Measurements from ENCODE around the gene HNRNPA0. TPM values are rescaled to one million over a fixed set of nuclear protein-coding genes. Genes with fewer than 3 reads are reported as not detected.

The HNRNPA0 gene
- total RNA-seq, 1 experiment from 2014 or later: 38.9 TPM

GRCh38 chr5:137712139-137712667, 42.0 kb downstream of the HNRNPA0 start:
- Histone ChIP-seq H3K4me3 (replicated peaks in 1 of 2; ENCODE audit: low read depth in 1 of 2, low read length in 2 of 2) (no peak overlapping the region), H3K27me3 (ENCODE audit: insufficient read depth, low read length) (no peaks in the 10 kb centered on the region), H3K36me3 (ENCODE audit: control insufficient read depth in 1 of 2, insufficient read depth in 2 of 2, low read length in 2 of 2) (no peaks in the 10 kb centered on the region), H3K9me2 (ENCODE audit: insufficient read depth) (no peaks in the 10 kb centered on the region), H3K4me1 (ENCODE audit: control insufficient read depth in 1 of 2, insufficient read depth in 2 of 2, low read length in 2 of 2) (no peaks in the 10 kb centered on the region), H2AFZ (ENCODE audit: low read depth, low read length, poor library complexity, severe bottlenecking) (no peak overlapping the region), H3K9ac (ENCODE audit: low read length) (no peak overlapping the region), H3K9me3 (ENCODE audit: control insufficient read depth in 1 of 2, insufficient read depth in 1 of 2, low read depth in 1 of 2, low read length in 2 of 2) (no peaks in the 10 kb centered on the region), H3K79me2 (ENCODE audit: insufficient read depth, low read length) (no peaks in the 10 kb centered on the region), H3K27ac (ENCODE audit: low read depth, low read length) (no peak overlapping the region), H4K20me1 (ENCODE audit: insufficient read depth) (no peaks in the 10 kb centered on the region), H3K4me2 (ENCODE audit: low read length) (no peak overlapping the region)
- no peak for ATAC-seq
- CTCF ChIA-PET: no interaction called here
- POLR2A ChIA-PET: no interaction called here
- intact Hi-C loops (cut with micrococcal nuclease): no loop called here
- RAD21 ChIA-PET (ENCODE audit: low non-redundant PET in 1 of 2, low total read pairs in 2 of 2, uncharacterized antibody in 2 of 2, unreplicated experiment in 2 of 2): no interaction called here
- BruUV-seq (replicated peaks): no TSS peak
- DNase-seq (ENCODE audit: low read depth, low spot score): no peak
- no peak for TF ChIP-seq EZH2 (IDR thresholded peaks at IDR 0.05)
- TF ChIP-seq, protein P1, sequence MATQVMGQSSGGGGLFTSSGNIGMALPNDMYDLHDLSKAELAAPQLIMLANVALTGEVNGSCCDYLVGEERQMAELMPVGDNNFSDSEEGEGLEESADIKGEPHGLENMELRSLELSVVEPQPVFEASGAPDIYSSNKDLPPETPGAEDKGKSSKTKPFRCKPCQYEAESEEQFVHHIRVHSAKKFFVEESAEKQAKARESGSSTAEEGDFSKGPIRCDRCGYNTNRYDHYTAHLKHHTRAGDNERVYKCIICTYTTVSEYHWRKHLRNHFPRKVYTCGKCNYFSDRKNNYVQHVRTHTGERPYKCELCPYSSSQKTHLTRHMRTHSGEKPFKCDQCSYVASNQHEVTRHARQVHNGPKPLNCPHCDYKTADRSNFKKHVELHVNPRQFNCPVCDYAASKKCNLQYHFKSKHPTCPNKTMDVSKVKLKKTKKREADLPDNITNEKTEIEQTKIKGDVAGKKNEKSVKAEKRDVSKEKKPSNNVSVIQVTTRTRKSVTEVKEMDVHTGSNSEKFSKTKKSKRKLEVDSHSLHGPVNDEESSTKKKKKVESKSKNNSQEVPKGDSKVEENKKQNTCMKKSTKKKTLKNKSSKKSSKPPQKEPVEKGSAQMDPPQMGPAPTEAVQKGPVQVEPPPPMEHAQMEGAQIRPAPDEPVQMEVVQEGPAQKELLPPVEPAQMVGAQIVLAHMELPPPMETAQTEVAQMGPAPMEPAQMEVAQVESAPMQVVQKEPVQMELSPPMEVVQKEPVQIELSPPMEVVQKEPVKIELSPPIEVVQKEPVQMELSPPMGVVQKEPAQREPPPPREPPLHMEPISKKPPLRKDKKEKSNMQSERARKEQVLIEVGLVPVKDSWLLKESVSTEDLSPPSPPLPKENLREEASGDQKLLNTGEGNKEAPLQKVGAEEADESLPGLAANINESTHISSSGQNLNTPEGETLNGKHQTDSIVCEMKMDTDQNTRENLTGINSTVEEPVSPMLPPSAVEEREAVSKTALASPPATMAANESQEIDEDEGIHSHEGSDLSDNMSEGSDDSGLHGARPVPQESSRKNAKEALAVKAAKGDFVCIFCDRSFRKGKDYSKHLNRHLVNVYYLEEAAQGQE (IDR thresholded peaks at IDR 0.05; ENCODE audit: low read depth): no peak
- TF ChIP-seq RAD21 (IDR thresholded peaks at IDR 0.05; ENCODE audit: low read depth): no peak
- TF ChIP-seq EGR1 (IDR thresholded peaks at IDR 0.05; ENCODE audit: low read depth): no peak
- no peak for TF ChIP-seq SRF (IDR thresholded peaks at IDR 0.05; ENCODE audit: low read depth)
- TF ChIP-seq CTCF (IDR thresholded peaks at IDR 0.05 in 2 of 3, conservative IDR thresholded peaks at IDR 0.05 in 1 of 3; ENCODE audit: borderline replicate concordance in 1 of 3, insufficient read depth in 1 of 3, low read depth in 2 of 3, low read length in 2 of 3): no peak
- TF ChIP-seq CEBPB (IDR thresholded peaks at IDR 0.05; ENCODE audit: low read depth): no peak
- TF ChIP-seq, protein P2, sequence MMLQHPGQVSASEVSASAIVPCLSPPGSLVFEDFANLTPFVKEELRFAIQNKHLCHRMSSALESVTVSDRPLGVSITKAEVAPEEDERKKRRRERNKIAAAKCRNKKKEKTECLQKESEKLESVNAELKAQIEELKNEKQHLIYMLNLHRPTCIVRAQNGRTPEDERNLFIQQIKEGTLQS (IDR thresholded peaks at IDR 0.05): no peak
- TF ChIP-seq SP1 (IDR thresholded peaks at IDR 0.05; ENCODE audit: low read depth): no peak
- TF ChIP-seq ELF1 (IDR thresholded peaks at IDR 0.05; ENCODE audit: borderline replicate concordance, low read depth): no peak
- no peak for TF ChIP-seq TCF7L2 (IDR thresholded peaks at IDR 0.05; ENCODE audit: borderline replicate concordance, extremely low read depth, insufficient read depth, insufficient read length)
- TF ChIP-seq ZBTB33 (IDR thresholded peaks at IDR 0.05; ENCODE audit: extremely low read depth, insufficient replicate concordance, low read length): no peak
- TF ChIP-seq EZH2phosphoT487 (IDR thresholded peaks at IDR 0.05; ENCODE audit: borderline replicate concordance): no peak
